ENCODE data around the gene LUZP4. TPM values are rescaled to one million over a fixed set of nuclear protein-coding genes. Genes with fewer than 3 reads are reported as not detected.

The LUZP4 gene
- total and polyA plus RNA-seq, 10 of the 15 experiments (the other 5 are each of a cell fraction or from before 2014, with no cell fraction given), result not detected

GRCh38 chrX:115311139-115311538 is 21.6 kb downstream of the LUZP4 start (continued):
- TF ChIP-seq, protein P1, sequence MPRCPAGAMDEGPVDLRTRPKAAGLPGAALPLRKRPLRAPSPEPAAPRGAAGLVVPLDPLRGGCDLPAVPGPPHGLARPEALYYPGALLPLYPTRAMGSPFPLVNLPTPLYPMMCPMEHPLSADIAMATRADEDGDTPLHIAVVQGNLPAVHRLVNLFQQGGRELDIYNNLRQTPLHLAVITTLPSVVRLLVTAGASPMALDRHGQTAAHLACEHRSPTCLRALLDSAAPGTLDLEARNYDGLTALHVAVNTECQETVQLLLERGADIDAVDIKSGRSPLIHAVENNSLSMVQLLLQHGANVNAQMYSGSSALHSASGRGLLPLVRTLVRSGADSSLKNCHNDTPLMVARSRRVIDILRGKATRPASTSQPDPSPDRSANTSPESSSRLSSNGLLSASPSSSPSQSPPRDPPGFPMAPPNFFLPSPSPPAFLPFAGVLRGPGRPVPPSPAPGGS (IDR thresholded peaks at IDR 0.05; ENCODE audit: borderline replicate concordance, insufficient read depth, low read depth, low read length, poor library complexity, severe bottlenecking), result no peak
- no peak for TF ChIP-seq MAX (IDR thresholded peaks at IDR 0.05; ENCODE audit: low read depth, low read length)

DNA sequence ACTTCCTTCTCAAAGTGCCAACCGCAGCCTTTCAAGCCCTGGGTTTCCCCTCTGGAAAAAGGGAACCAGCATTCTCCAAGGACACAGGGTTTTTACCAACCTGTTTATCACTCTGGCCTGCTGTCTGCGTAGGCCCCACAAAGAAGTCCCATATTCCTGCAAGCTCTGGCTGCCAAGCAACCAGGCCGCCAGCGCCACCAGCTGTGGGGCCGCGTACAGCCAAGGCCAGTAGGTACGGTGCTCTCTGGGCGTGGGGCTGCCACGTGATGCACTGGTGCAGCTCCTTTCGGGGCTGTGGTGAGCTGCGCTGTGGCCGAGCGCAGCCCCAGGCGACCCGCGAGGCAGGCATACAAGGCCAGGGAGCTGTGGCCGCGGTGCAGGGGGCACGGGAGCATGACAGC is 22.1 kb downstream of the LUZP4 start:
- no peak overlapping the region for H3K27ac ChIP-seq (ENCODE audit: control insufficient read depth, insufficient read depth)
- peak; percentile 55 for ATAC-seq
- 63% methylated on average over 19 of the region's 19 CpGs for WGBS (ENCODE audit: insufficient coverage, insufficient replicate concordance, low lambda C conversion rate, missing lambda C conversion rate)
- ChIA-PET CTCF (no interaction called here), SMC1A (ENCODE audit: uncharacterized antibody, unreplicated experiment) (no interaction called here), POLR2A (no interaction called here), RAD21 (ENCODE audit: unreplicated experiment) (no interaction called here)
- no peak overlapping the region for H3K9ac ChIP-seq (ENCODE audit: control insufficient read depth, insufficient read depth, low read length)
- in situ Hi-C loops (cut with MboI), result no loop called here
- no peaks in the 10 kb centered on the region for H3K36me3 ChIP-seq (ENCODE audit: control insufficient read depth in 2 of 2, insufficient read depth in 2 of 2, low read length in 1 of 2)
- H3K27me3 ChIP-seq (replicated peaks in 1 of 2; ENCODE audit: control insufficient read depth in 2 of 2, insufficient read depth in 2 of 2, low read length in 1 of 2), result no peaks in the 10 kb centered on the region
- no peaks in the 10 kb centered on the region for H3K4me1 ChIP-seq (ENCODE audit: control insufficient read depth, insufficient read depth, low read length)
- H3K79me2 ChIP-seq (ENCODE audit: control insufficient read depth, insufficient read depth, low read length), result no peaks in the 10 kb centered on the region
- DNase-seq (ENCODE audit: low read depth, low spot score), result no peak
- no peak for FAIRE-seq
- BruUV-seq (replicated peaks), result no TSS peak
- no peaks in the 10 kb centered on the region; the same call in 2 of the 3 replicates for H3K9me3 ChIP-seq (replicated peaks; ENCODE audit: control insufficient read depth, insufficient read depth, low read length)
- H3K4me3 ChIP-seq, result no peak overlapping the region
- intact Hi-C loops (cut with micrococcal nuclease; ENCODE audit: unreplicated experiment), result no loop called here
- no peak overlapping the region for H2AFZ ChIP-seq (ENCODE audit: control insufficient read depth, low read depth, low read length)
- no peak for TF ChIP-seq IRF4 (IDR thresholded peaks at IDR 0.05; ENCODE audit: low read depth, low read length)
- TF ChIP-seq BHLHE40 (IDR thresholded peaks at IDR 0.05; ENCODE audit: borderline replicate concordance in 1 of 2, low read depth in 2 of 2, low read length in 1 of 2), result peak in 1 of 2 experiments; percentile 44; a peak in 2 of 4 replicates
- peak; percentile 41 for TF ChIP-seq IKZF1 (conservative IDR thresholded peaks at IDR 0.05)
- no peak overlapping the region for H3K4me2 ChIP-seq (ENCODE audit: control insufficient read depth, insufficient read depth)
- H4K20me1 ChIP-seq (ENCODE audit: control insufficient read depth, insufficient read depth), result no peaks in the 10 kb centered on the region
